ENCODE data around the gene MYH3. TPM values are rescaled to one million over a fixed set of nuclear protein-coding genes. Genes with fewer than 3 reads are reported as not detected.

The MYH3 gene
- total RNA-seq, 1 donor from 2014 or later, result 2.8 TPM

DNA sequence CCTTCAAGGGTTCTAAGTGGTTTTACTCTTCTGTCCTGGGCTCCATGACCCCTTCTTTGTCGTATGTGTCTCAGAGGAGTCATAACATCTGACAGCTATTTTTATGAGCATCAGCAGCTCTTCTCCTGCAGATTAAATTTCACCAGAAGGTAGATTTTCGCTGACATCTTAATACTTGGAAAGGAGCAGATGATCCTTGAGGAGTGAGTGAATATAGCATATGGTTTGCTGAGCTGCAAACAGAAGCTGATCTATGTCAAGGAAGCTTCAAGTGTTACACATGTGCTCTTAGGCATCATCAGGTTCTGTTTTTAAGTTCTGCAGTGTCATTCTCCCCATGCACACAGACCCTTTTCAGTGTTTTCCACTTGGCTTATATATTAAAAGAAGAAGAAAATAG is 58.5 kb downstream of the MYH3 start:
- ATAC-seq, result no peak
- intact Hi-C loops (cut with DNase I), result no loop called here
- H3K4me3 ChIP-seq, result no peak overlapping the region
- no peaks in the 10 kb centered on the region for H3K36me3 ChIP-seq
- H3K4me1 ChIP-seq, result no peaks in the 10 kb centered on the region
- no peaks in the 10 kb centered on the region for H3K27me3 ChIP-seq
- no peaks in the 10 kb centered on the region for H3K9me3 ChIP-seq
- TF ChIP-seq, protein P1, sequence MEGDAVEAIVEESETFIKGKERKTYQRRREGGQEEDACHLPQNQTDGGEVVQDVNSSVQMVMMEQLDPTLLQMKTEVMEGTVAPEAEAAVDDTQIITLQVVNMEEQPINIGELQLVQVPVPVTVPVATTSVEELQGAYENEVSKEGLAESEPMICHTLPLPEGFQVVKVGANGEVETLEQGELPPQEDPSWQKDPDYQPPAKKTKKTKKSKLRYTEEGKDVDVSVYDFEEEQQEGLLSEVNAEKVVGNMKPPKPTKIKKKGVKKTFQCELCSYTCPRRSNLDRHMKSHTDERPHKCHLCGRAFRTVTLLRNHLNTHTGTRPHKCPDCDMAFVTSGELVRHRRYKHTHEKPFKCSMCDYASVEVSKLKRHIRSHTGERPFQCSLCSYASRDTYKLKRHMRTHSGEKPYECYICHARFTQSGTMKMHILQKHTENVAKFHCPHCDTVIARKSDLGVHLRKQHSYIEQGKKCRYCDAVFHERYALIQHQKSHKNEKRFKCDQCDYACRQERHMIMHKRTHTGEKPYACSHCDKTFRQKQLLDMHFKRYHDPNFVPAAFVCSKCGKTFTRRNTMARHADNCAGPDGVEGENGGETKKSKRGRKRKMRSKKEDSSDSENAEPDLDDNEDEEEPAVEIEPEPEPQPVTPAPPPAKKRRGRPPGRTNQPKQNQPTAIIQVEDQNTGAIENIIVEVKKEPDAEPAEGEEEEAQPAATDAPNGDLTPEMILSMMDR (IDR thresholded peaks at IDR 0.05), result no peak
- DNase-seq, result no peak
- no peak overlapping the region for H3K27ac ChIP-seq

- TF ChIP-seq, protein P1 (IDR thresholded peaks at IDR 0.05), result no peak
- H3K27ac ChIP-seq, result no peak overlapping the region
- no peaks in the 10 kb centered on the region for H3K9me3 ChIP-seq
- H3K27me3 ChIP-seq, result peaks cover 7% of the 10 kb centered on the region
- ATAC-seq (no peak), DNase-seq (no peak)
- no peaks in the 10 kb centered on the region for H3K36me3 ChIP-seq
- H3K4me1 ChIP-seq, result no peaks in the 10 kb centered on the region
- no peak overlapping the region for H3K4me3 ChIP-seq
- intact Hi-C loops (cut with DNase I), result no loop called here
Observed at GRCh38 chr17:10589553-10590145, 67.5 kb downstream of the MYH3 start.

- TF ChIP-seq, protein P1 (IDR thresholded peaks at IDR 0.05), result no peak
- ATAC-seq (no peak), DNase-seq (no peak)
- H3K27ac ChIP-seq, result no peak overlapping the region
- no peaks in the 10 kb centered on the region for H3K4me1 ChIP-seq
- H3K4me3 ChIP-seq, result no peak overlapping the region
- no peaks in the 10 kb centered on the region for H3K36me3 ChIP-seq
- no peaks in the 10 kb centered on the region for H3K9me3 ChIP-seq
- intact Hi-C loops (cut with DNase I), result no loop called here
- peaks cover 7% of the 10 kb centered on the region for H3K27me3 ChIP-seq
Observed at GRCh38 chr17:10585529-10585928, 71.6 kb downstream of the MYH3 start.

DNA sequence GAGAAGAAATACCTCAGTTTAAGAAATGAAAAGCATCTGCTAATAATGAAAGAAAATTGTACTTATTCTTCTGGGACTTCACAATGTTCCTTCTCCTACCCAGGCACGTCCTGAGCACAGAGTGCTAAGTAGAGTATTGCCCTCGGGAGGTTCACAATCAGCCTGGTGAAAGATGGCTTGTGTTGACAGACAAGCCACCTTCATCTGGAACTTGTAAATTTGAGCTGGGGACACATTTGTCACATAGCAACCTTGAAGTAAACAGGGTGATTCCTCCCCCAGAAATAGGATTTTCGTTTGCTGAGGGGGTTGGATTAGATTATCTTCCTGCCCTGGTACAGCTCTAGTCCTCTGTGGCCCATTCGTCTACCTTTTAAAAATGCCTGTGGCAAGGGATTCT is 73.3 kb downstream of the MYH3 start:
- Histone ChIP-seq H3K9me3 (no peaks in the 10 kb centered on the region), H3K27ac (no peak overlapping the region), H3K4me1 (no peaks in the 10 kb centered on the region), H3K4me3 (no peak overlapping the region), H3K36me3 (no peaks in the 10 kb centered on the region), H3K27me3 (peaks cover 7% of the 10 kb centered on the region)
- no peak for DNase-seq
- TF ChIP-seq, protein P1 (IDR thresholded peaks at IDR 0.05), result no peak
- no peak for ATAC-seq
- intact Hi-C loops (cut with DNase I), result no loop called here

- Histone ChIP-seq H3K27me3 (no peaks in the 10 kb centered on the region), H3K4me1 (no peaks in the 10 kb centered on the region), H3K36me3 (no peaks in the 10 kb centered on the region), H3K4me3 (no peak overlapping the region), H3K27ac (no peak overlapping the region), H3K9me3 (no peaks in the 10 kb centered on the region)
- ATAC-seq (no peak), DNase-seq (no peak)
- TF ChIP-seq, protein P1 (IDR thresholded peaks at IDR 0.05), result no peak
- intact Hi-C loops (cut with DNase I), result no loop called here
Observed at GRCh38 chr17:10579270-10579669, 77.8 kb downstream of the MYH3 start.

Other genes starting within 250 kb of the MYH3 start
- not detected for gene MYH8, start 235.4 kb downstream of the MYH3 start, total RNA-seq
- gene MYH4, start 187.8 kb downstream of the MYH3 start, total RNA-seq, result not detected
- gene MYH1, start 138.8 kb downstream of the MYH3 start, total RNA-seq, result 0.81 TPM
- gene MYH2, start 107.7 kb downstream of the MYH3 start, total RNA-seq, result 1.0 TPM
- gene SCO1, start 40.2 kb upstream of the MYH3 start, total RNA-seq, result 25.4 TPM
- 8.2 TPM for gene ADPRM, start 40.3 kb upstream of the MYH3 start, total RNA-seq
- gene TMEM220, start 72.7 kb upstream of the MYH3 start, total RNA-seq, result 10.5 TPM
- gene TMEM238L, start 146.8 kb upstream of the MYH3 start, total RNA-seq, result not detected
- not detected for gene PIRT, start 180.8 kb upstream of the MYH3 start, total RNA-seq

Data from upper lobe of right lung (tissue), 1 donor.